Measurements from ENCODE around the gene PPP1R3E. TPM values are rescaled to one million over a fixed set of nuclear protein-coding genes. Genes with fewer than 3 reads are reported as not detected.
A peak's percentile ranks its signal among the peaks of the same experiment; 100 is the strongest.

The PPP1R3E gene
- total RNA-seq, 1 experiment from 2014 or later, result 3.9 TPM

DNA sequence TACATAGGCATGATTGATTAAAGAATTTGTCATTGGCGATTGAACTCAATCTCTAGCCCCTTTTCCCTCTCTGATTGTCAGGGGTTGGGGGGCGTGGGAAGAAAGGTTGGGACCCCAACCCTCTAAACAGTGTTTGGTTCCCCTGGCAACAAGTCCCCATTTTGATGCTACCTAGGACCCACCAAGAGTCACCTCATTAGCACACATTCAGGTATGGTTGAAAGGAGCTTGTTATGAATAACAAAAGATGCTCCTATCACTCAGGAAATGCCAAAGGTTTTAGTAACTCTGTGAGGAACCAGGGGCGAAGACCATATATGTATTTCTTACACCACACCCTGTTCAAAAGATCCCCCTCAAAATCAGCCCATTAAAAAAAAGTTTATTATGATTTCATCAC is 50.7 kb downstream of the PPP1R3E start:
- peak overlapping the region; percentile 91 to 100 (median 99) for H3K27ac Mint-ChIP-seq
- no peak overlapping the region for H3K23ac ChIP-seq (ENCODE audit: insufficient read length, low read depth, low read length)
- no peaks in the 10 kb centered on the region for H3K27me3 ChIP-seq (ENCODE audit: insufficient read depth, low read length)
- peak overlapping the region; percentile 63 for H2BK120ac ChIP-seq (ENCODE audit: low read depth, low read length, poor library complexity, severe bottlenecking)
- no peak overlapping the region for H2AK5ac ChIP-seq (ENCODE audit: insufficient read length, low read length)
- H3K9ac ChIP-seq (ENCODE audit: extremely low read depth, insufficient read length, low read length), result no peak overlapping the region
- H3K27ac ChIP-seq (ENCODE audit: insufficient read length, low read depth, low read length), result peak overlapping the region; percentile 98
- H3K18ac ChIP-seq (ENCODE audit: insufficient read length, low read depth, low read length), result peak overlapping the region; percentile 64
- no peaks in the 10 kb centered on the region for H3K79me2 ChIP-seq (ENCODE audit: insufficient read depth, low read length)
- DNase-seq, result peak; percentile 64
- peak overlapping the region; percentile 22 for H3T11ph ChIP-seq (ENCODE audit: low read length)
- H2BK12ac ChIP-seq (ENCODE audit: insufficient read length, low read depth, low read length), result no peak overlapping the region
- no peaks in the 10 kb centered on the region for H3K27me3 Mint-ChIP-seq (ENCODE audit: low read depth)
- H3K79me1 ChIP-seq (ENCODE audit: insufficient read depth, low read depth, low read length, poor library complexity, severe bottlenecking), result no peaks in the 10 kb centered on the region
- no peaks in the 10 kb centered on the region; a peak in 1 of 5 replicates for H3K9me3 Mint-ChIP-seq
- no peak overlapping the region for H3K56ac ChIP-seq (ENCODE audit: insufficient read length, low read depth, low read length)
- H3K23me2 ChIP-seq (ENCODE audit: insufficient read length, low read depth, low read length, poor library complexity, severe bottlenecking), result peaks cover 4% of the 10 kb centered on the region
- H2BK20ac ChIP-seq (ENCODE audit: low read depth, low read length, poor library complexity, severe bottlenecking), result no peak overlapping the region
- H3K4me1 Mint-ChIP-seq, result peaks cover 41 to 44% of the 10 kb centered on the region in 2 experiments
- peaks cover 2% of the 10 kb centered on the region; the same call in 1 of the 2 replicates for H3K4me1 ChIP-seq (ENCODE audit: insufficient read depth, low read length)
- no peak overlapping the region for H2BK5ac ChIP-seq (ENCODE audit: insufficient read length, low read length)
- peak overlapping the region; percentile 66 for H3K4me2 ChIP-seq (ENCODE audit: insufficient read depth, insufficient read length, low read length)
- no peak overlapping the region; the same call in 1 of the 2 replicates for H3K4ac ChIP-seq (ENCODE audit: low read depth, low read length)
- WGBS (ENCODE audit: extremely low coverage, insufficient read length, low lambda C conversion rate), result no CpG with 5 or more reads among the region's 3 CpGs
- TF ChIP-seq, protein P1, sequence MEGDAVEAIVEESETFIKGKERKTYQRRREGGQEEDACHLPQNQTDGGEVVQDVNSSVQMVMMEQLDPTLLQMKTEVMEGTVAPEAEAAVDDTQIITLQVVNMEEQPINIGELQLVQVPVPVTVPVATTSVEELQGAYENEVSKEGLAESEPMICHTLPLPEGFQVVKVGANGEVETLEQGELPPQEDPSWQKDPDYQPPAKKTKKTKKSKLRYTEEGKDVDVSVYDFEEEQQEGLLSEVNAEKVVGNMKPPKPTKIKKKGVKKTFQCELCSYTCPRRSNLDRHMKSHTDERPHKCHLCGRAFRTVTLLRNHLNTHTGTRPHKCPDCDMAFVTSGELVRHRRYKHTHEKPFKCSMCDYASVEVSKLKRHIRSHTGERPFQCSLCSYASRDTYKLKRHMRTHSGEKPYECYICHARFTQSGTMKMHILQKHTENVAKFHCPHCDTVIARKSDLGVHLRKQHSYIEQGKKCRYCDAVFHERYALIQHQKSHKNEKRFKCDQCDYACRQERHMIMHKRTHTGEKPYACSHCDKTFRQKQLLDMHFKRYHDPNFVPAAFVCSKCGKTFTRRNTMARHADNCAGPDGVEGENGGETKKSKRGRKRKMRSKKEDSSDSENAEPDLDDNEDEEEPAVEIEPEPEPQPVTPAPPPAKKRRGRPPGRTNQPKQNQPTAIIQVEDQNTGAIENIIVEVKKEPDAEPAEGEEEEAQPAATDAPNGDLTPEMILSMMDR (conservative IDR thresholded peaks at IDR 0.05), result no peak
- H3K9me3 ChIP-seq (ENCODE audit: control insufficient read depth, low read depth, low read length), result no peaks in the 10 kb centered on the region
- H3K4me3 Mint-ChIP-seq, result peak overlapping the region; percentile 2 to 68; a peak in 4 of 5 replicates
- no peak overlapping the region for H4K8ac ChIP-seq (replicated peaks; ENCODE audit: insufficient read length, low read depth, low read length)
- H2BK15ac ChIP-seq (ENCODE audit: low read depth, low read length), result no peak overlapping the region
- no peak overlapping the region for H4K5ac ChIP-seq (ENCODE audit: insufficient read length, low read depth, low read length)
- H4K20me1 ChIP-seq (ENCODE audit: control insufficient read depth, insufficient read depth, insufficient read length), result no peaks in the 10 kb centered on the region
- H2AFZ ChIP-seq (ENCODE audit: low read length), result no peak overlapping the region
- no peaks in the 10 kb centered on the region for H3K36me3 Mint-ChIP-seq (ENCODE audit: insufficient read depth in 1 of 3, low read depth in 3 of 3)
- no peak overlapping the region for H4K91ac ChIP-seq (ENCODE audit: insufficient read length, low read depth, low read length)
- H3K14ac ChIP-seq (ENCODE audit: insufficient read depth, low read length), result peak overlapping the region; percentile 6; the same call in 1 of the 2 replicates

Data from H9 (cell line).